ENCODE results near the gene SYNRG. TPM values are rescaled to one million over a fixed set of nuclear protein-coding genes. Genes with fewer than 3 reads are reported as not detected.

The SYNRG gene
- total and polyA plus RNA-seq, 2 of the 13 experiments (the other 11 are each of a cell fraction or from before 2014, with no cell fraction given): 7.3 to 8.7 TPM

DNA sequence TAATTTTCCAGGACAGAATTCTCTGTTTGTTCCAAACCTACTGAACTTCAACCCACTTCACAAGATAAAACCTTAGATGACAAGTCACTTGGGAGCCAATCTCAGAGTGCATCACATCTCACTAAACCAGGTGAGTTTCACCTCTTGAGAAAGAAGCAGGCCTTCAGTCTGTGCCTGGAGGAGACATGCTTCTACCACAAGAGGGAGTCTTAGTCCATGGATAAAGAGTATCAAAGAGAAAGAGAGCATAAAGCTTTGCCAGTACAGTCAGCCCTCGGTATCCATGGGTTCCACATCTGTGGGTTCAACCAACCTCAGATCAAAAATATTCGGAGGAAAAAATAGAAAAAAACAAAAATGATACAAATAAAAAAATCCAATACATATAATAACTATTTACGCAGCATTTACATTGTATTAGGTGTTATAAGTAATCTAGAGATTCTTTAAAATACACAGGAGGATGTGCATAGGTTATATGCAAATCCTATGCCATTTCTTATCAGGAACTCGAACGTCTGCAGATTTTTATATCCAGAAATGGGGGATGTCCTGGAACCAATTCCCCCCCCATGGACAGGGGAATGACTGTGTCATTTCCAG is 81.9 kb downstream of the SYNRG start (continued):
- TF ChIP-seq, protein P1, sequence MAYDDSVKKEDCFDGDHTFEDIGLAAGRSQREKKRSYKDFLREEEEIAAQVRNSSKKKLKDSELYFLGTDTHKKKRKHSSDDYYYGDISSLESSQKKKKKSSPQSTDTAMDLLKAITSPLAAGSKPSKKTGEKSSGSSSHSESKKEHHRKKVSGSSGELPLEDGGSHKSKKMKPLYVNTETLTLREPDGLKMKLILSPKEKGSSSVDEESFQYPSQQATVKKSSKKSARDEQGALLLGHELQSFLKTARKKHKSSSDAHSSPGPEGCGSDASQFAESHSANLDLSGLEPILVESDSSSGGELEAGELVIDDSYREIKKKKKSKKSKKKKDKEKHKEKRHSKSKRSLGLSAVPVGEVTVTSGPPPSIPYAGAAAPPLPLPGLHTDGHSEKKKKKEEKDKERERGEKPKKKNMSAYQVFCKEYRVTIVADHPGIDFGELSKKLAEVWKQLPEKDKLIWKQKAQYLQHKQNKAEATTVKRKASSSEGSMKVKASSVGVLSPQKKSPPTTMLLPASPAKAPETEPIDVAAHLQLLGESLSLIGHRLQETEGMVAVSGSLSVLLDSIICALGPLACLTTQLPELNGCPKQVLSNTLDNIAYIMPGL (CRISPR knock-in tag; IDR thresholded peaks at IDR 0.05; ENCODE audit: borderline replicate concordance in 1 of 2, low read depth in 1 of 2): 0 out of 4 replicates have a peak, but pooled peaks of 1 of the 2 experiments have one; percentile 32
- TF ChIP-seq ZBTB7A (CRISPR knock-in tag; IDR thresholded peaks at IDR 0.05) (no peak), STAG1 (CRISPR knock-in tag; IDR thresholded peaks at IDR 0.05) (peak; percentile 84), SMC3 (IDR thresholded peaks at IDR 0.05; ENCODE audit: low read length) (peak; percentile 52; the same call in 1 of the 2 replicates)
- TF ChIP-seq, protein P2, sequence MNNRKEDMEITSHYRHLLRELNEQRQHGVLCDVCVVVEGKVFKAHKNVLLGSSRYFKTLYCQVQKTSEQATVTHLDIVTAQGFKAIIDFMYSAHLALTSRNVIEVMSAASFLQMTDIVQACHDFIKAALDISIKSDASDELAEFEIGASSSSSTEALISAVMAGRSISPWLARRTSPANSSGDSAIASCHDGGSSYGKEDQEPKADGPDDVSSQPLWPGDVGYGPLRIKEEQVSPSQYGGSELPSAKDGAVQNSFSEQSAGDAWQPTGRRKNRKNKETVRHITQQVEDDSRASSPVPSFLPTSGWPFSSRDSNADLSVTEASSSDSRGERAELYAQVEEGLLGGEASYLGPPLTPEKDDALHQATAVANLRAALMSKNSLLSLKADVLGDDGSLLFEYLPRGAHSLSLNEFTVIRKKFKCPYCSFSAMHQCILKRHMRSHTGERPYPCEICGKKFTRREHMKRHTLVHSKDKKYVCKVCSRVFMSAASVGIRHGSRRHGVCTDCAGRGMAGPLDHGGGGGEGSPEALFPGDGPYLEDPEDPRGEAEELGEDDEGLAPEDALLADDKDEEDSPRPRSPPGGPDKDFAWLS (CRISPR knock-in tag; IDR thresholded peaks at IDR 0.05; ENCODE audit: borderline replicate concordance): no peak

DNA sequence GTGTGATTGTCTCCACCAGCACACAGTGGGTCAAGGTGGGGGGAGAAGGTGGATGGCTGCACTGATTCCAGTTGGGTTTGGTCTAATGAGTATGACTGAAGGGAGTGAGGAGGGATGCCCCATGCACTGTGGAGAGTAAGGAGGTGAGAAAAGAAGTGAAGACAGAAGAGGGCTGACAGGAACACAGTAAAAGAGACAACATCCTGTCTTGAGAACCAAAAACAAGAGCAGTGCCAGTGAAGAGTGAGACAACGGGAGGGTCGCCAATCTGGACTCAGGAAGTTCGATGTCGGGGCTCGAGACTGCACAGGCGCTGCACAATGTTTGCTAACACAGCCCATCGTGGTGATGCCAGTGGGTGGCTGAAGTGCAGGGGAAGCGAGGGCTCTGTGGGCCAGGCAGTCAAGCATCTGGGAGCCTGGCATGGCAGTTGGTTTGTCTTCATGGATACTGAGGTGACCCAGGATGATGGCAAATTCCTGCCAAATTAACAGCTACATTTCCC is 85.5 kb downstream of the SYNRG start:
- in situ Hi-C loops (cut with HindIII; ENCODE audit: extremely low pct_ligation_motif_present, low pct_unique_long_range_greater_than_20kb): no loop called here
- Histone ChIP-seq H3K79me2 (ENCODE audit: insufficient read depth, low read length) (no peaks in the 10 kb centered on the region), H3K27ac (ENCODE audit: extremely low read length, insufficient read depth, low read length) (no peak overlapping the region), H3K36me3 (replicated peaks in 1 of 2; ENCODE audit: control insufficient read depth in 1 of 2, insufficient read depth in 2 of 2, low read length in 2 of 2) (peaks cover 5 to 36% of the 10 kb centered on the region in 2 experiments), H3K4me3 (replicated peaks in 1 of 3; ENCODE audit: insufficient read depth in 1 of 3, low read depth in 2 of 3, low read length in 3 of 3) (no peak overlapping the region), H3K9ac (ENCODE audit: insufficient read depth, low read depth, low read length) (no peak overlapping the region), H3K9me3 (ENCODE audit: low read length) (no peaks in the 10 kb centered on the region), H3K27me3 (ENCODE audit: control insufficient read depth in 1 of 2, insufficient read depth in 2 of 2, low read length in 2 of 2) (no peaks in the 10 kb centered on the region), H3K4me1 (ENCODE audit: insufficient read depth, low read length) (no peaks in the 10 kb centered on the region), H2AFZ (ENCODE audit: low read length) (no peak overlapping the region), H4K20me1 (ENCODE audit: insufficient read depth, low read length) (no peaks in the 10 kb centered on the region), H3K4me2 (ENCODE audit: low read depth, low read length) (no peak overlapping the region)
- ATAC-seq (no peak), FAIRE-seq (no peak), DNase-seq (ENCODE audit: low spot score) (no peak)
- ChIA-PET POLR2A (no interaction called here), CTCF (ENCODE audit: low intra/inter-chr PET ratio, low total read pairs) (no interaction called here)
- BruUV-seq (replicated peaks): no TSS peak
- WGBS (ENCODE audit: low lambda C conversion rate): 82% methylated on average over 6 of the region's 8 CpGs
- intact Hi-C loops (cut with micrococcal nuclease; ENCODE audit: unreplicated experiment): loop anchor here (10.0 kb wide), 1 partner anchor 251 kb away; no protein-coding TSS in a partner anchor
- TF ChIP-seq AGO1 (IDR thresholded peaks at IDR 0.05; ENCODE audit: low read depth, low read length, poor library complexity, severe bottlenecking) (no peak), SCMH1 (CRISPR knock-in tag; IDR thresholded peaks at IDR 0.05; ENCODE audit: borderline replicate concordance) (no peak), MEIS1 (CRISPR knock-in tag; IDR thresholded peaks at IDR 0.05; ENCODE audit: borderline replicate concordance) (no peak), MED1 (CRISPR knock-in tag; IDR thresholded peaks at IDR 0.05) (no peak)
- TF ChIP-seq, protein P3, sequence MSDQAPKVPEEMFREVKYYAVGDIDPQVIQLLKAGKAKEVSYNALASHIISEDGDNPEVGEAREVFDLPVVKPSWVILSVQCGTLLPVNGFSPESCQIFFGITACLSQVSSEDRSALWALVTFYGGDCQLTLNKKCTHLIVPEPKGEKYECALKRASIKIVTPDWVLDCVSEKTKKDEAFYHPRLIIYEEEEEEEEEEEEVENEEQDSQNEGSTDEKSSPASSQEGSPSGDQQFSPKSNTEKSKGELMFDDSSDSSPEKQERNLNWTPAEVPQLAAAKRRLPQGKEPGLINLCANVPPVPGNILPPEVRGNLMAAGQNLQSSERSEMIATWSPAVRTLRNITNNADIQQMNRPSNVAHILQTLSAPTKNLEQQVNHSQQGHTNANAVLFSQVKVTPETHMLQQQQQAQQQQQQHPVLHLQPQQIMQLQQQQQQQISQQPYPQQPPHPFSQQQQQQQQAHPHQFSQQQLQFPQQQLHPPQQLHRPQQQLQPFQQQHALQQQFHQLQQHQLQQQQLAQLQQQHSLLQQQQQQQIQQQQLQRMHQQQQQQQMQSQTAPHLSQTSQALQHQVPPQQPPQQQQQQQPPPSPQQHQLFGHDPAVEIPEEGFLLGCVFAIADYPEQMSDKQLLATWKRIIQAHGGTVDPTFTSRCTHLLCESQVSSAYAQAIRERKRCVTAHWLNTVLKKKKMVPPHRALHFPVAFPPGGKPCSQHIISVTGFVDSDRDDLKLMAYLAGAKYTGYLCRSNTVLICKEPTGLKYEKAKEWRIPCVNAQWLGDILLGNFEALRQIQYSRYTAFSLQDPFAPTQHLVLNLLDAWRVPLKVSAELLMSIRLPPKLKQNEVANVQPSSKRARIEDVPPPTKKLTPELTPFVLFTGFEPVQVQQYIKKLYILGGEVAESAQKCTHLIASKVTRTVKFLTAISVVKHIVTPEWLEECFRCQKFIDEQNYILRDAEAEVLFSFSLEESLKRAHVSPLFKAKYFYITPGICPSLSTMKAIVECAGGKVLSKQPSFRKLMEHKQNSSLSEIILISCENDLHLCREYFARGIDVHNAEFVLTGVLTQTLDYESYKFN (CRISPR knock-in tag; conservative IDR thresholded peaks at IDR 0.05): no peak
- TF ChIP-seq, protein P4, sequence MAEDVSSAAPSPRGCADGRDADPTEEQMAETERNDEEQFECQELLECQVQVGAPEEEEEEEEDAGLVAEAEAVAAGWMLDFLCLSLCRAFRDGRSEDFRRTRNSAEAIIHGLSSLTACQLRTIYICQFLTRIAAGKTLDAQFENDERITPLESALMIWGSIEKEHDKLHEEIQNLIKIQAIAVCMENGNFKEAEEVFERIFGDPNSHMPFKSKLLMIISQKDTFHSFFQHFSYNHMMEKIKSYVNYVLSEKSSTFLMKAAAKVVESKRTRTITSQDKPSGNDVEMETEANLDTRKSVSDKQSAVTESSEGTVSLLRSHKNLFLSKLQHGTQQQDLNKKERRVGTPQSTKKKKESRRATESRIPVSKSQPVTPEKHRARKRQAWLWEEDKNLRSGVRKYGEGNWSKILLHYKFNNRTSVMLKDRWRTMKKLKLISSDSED (CRISPR knock-in tag; IDR thresholded peaks at IDR 0.05): no peak

Data from HepG2 (cell line).